Mesodermal cell (in vitro differentiated cells): ENCODE results near the gene PPP1R10. TPM values are rescaled to one million over a fixed set of nuclear protein-coding genes. Genes with fewer than 3 reads are reported as not detected.
"Not testable (repeated sequence)": the region's sequence is repeated elsewhere in the genome, so short reads cannot be mapped to it uniquely, and the experiment has no call there.

ENCODE experiments used
- H3K27ac ChIP-seq: 2 replicates; pipeline ENCODE4 v1.7.0; 2013; ENCODE audit warnings: mild to moderate bottlenecking, low read depth, low read length, moderate library complexity; ENCODE audit not compliant: severe bottlenecking
- H3K36me3 ChIP-seq: 2 replicates; pipeline ENCODE4 v1.7.1; 2013; ENCODE audit warnings: mild to moderate bottlenecking, low read length, moderate library complexity; ENCODE audit not compliant: control insufficient read depth, insufficient read depth
- H3K4me1 ChIP-seq: one replicate; pipeline ENCODE4 v1.7.1; 2013; ENCODE audit warnings: mild to moderate bottlenecking, low read length; ENCODE audit not compliant: insufficient read depth, control insufficient read depth, poor library complexity, severe bottlenecking
- H3K4me3 ChIP-seq: 2 replicates; pipeline ENCODE4 v1.7.0; 2013; ENCODE audit warnings: low read length, control low read depth, mild to moderate bottlenecking; ENCODE audit not compliant: insufficient read depth, poor library complexity, severe bottlenecking; ENCODE audit errors: extremely low read depth
- H3K9me3 ChIP-seq: 2 replicates; pipeline ENCODE4 v1.7.1; 2013; ENCODE audit warnings: mild to moderate bottlenecking, low read length, moderate library complexity; ENCODE audit not compliant: control insufficient read depth
- WGBS, 2 experiments: methylation state at CpG; one replicate each; pipeline ENCODE4 v1.1.5; 2013; ENCODE audit warnings: missing lambda C conversion rate in 2 of 2; ENCODE audit not compliant: insufficient coverage in 2 of 2; 5-methylcytosine and 5-hydroxymethylcytosine counted together
- polyA plus RNA-seq, 2 experiments: library from polyadenylated mRNA; stranded (reverse); fragments of 50-300 nt; gene quantifications; one replicate each; pipeline ENCODE4 v1.2.3, GENCODE V29; 2013

The PPP1R10 gene
- polyA plus RNA-seq (2013, experiment 1 of 2) = 45.0 TPM
- 36.8 TPM for polyA plus RNA-seq (2013, experiment 2 of 2)

DNA sequence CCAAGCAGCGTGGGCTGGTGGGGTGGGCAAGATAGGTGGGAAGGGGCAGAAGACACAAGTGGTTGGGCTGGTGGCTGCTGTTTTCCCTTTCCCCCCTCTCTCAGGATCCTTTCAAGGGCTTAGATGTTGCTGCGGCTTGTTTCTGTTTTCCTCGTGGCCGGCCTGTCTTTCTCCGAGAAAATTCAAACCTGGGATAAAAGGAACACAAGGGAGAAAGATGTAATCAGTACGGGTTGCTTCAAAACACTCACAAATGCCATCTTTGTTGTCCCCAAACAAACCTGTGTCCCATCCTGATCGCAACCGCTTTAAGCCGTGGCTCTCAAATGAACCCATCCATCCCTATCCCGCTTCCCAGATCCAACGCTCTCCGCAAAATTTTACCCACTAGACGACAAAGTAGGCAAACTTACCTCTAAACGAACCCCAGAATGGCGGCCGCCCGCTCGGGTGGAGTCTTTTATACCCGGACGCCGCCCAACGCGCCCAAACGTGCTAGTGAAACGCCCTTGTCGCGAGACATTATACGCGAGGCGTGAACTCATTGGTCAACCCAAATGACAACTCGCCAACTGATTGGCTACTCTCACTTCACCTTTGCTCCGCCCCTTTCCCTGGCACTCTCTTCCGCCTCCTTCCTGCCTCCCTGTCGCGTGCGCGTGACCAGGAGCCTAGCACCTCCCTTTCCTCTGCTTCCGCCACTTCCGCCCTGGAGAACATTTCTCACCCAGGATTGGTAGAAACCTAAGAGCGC, at the start of gene PPP1R10:
TSS of gene PPP1R10 (minus strand) at position 433 of the 754 bp plus-strand sequence. CDS start 7,299 bp downstream, outside the sequence.
- Histone ChIP-seq H3K27ac (peak within 1 kb of the TSS; percentile 99), H3K4me1 (peaks cover 18% of the 10 kb centered on the region), H3K36me3 (peaks cover 56% of the 10 kb centered on the region), H3K9me3 (no peaks in the 10 kb centered on the region), H3K4me3 (peak within 1 kb of the TSS; percentile 84)
- WGBS, 2 experiments = 0 to 1% methylated on average over 29 to 35 of the region's 40 CpGs

GRCh38 chr6:30666300-30666699, 49.3 kb upstream of the PPP1R10 start:
- H3K4me1 ChIP-seq, H3K27ac ChIP-seq, H3K9me3 ChIP-seq, H3K4me3 ChIP-seq: not testable (repeated sequence)
- peaks cover 85% of the 10 kb centered on the region for H3K36me3 ChIP-seq
- 89 to 92% methylated on average over 1 to 2 of the region's 2 CpGs for WGBS, 2 experiments

GRCh38 chr6:30664994-30665767, 48.1 kb upstream of the PPP1R10 start:
- Histone ChIP-seq H3K4me1 (no peaks in the 10 kb centered on the region), H3K27ac (no peak overlapping the region), H3K9me3 (no peaks in the 10 kb centered on the region), H3K4me3 (no peak overlapping the region), H3K36me3 (peaks cover 84% of the 10 kb centered on the region)
- 92 to 93% methylated on average over 18 to 32 of the region's 34 CpGs for WGBS, 2 experiments

- not testable (repeated sequence) for H3K4me3 ChIP-seq, H3K27ac ChIP-seq, H3K4me1 ChIP-seq, H3K9me3 ChIP-seq
- H3K36me3 ChIP-seq = peaks cover 83% of the 10 kb centered on the region
- 76 to 93% methylated on average over 3 to 4 of the region's 5 CpGs for WGBS, 2 experiments
These were observed 40.9 kb upstream of the PPP1R10 start for GRCh38 chr6:30657922-30658321.

GRCh38 chr6:30657454-30657853, 40.4 kb upstream of the PPP1R10 start:
- H3K36me3 ChIP-seq = peaks cover 83% of the 10 kb centered on the region

DNA sequence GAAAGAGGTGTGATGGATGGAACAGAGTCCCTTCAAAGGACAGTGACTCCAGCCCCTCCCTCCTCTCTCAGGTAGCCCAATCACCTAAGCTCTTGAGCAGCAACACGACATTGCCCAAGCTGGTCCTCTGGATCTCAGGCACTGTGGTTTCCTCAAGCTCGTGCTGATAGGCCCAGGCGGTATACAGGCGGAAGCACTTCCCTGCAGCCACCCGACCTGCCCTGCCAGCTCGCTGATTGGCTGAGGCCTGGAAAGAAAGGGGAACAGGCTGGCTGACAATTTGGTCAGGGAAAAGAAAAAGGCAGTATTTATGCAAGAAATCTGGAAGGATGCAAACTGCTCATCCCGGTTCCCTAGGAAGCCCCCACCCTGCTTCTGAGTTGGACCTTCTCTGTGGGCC, 39.5 kb upstream of the PPP1R10 start:
- WGBS, 2 experiments = 96 to 100% methylated on average over 6 to 7 of the region's 7 CpGs
- H3K36me3 ChIP-seq = peaks cover 83% of the 10 kb centered on the region
- no peaks in the 10 kb centered on the region for H3K9me3 ChIP-seq

More at GRCh38 chr6:30657454-30657853, 40.4 kb upstream of the PPP1R10 start:
- no peaks in the 10 kb centered on the region for H3K9me3 ChIP-seq
- no peak overlapping the region for H3K27ac ChIP-seq
- H3K4me1 ChIP-seq = no peaks in the 10 kb centered on the region
- H3K4me3 ChIP-seq = no peak overlapping the region

GRCh38 chr6:30655743-30656094, 38.7 kb upstream of the PPP1R10 start:
- H3K9me3 ChIP-seq = no peaks in the 10 kb centered on the region
- H3K36me3 ChIP-seq = peaks cover 91% of the 10 kb centered on the region
- WGBS, 2 experiments = 100% methylated on average over 2 to 3 of the region's 3 CpGs
- no peak overlapping the region for H3K4me3 ChIP-seq
- H3K27ac ChIP-seq = no peak overlapping the region
- no peaks in the 10 kb centered on the region for H3K4me1 ChIP-seq

More for the DNA sequence above, 39.5 kb upstream of the PPP1R10 start:
- no peaks in the 10 kb centered on the region for H3K4me1 ChIP-seq
- no peak overlapping the region for H3K27ac ChIP-seq
- H3K4me3 ChIP-seq = no peak overlapping the region

DNA sequence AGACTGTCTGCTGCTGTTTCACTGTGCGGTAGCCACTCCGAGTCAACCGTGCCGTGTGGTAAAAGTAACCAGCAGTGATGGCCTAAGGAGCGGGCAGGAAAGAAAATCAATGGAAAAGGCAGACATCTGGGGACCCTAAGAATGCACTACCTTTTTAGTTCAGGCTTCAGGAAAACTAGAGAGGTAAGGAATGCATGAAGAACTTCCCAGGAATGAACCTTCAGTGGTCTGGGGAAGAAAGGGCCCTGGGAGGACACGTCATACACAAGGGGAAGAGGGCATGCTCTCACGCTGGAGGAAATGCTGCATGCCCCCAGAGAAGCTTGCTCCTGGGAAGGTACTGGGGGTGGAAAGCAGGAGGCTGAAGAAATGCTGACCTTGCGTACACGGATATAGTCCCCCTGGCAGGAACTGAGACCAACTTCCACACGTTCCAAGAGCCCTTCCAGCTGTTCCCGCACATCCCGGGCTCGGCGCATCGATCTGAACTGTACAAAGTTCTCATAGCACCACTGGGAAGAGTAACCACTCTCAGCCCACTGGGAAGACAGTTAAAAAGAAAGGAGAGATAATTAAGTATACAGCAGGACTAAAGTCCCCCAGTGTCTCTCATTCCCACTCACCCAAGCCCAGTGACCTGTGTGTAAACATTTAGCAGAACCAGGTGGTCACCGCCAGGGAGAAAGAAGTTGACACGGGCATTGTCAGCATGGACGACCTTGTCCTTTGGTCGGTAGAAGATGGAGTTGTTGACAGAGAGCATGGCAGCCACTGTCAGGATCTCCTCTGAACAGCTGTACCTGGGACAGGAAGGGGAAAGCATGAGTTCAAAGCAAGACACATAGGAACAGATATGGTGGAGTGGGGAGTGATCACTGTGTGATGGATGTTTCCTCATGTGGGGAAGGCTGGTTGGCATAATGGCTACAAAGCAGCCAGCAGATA, 38.0 kb upstream of the PPP1R10 start:
- Histone ChIP-seq H3K4me3 (no peak overlapping the region), H3K27ac (no peak overlapping the region), H3K4me1 (no peaks in the 10 kb centered on the region), H3K36me3 (peaks cover 87% of the 10 kb centered on the region), H3K9me3 (no peaks in the 10 kb centered on the region)
- WGBS, 2 experiments = 93 to 95% methylated on average over 17 to 18 of the region's 19 CpGs

GRCh38 chr6:30651143-30651542, 34.1 kb upstream of the PPP1R10 start:
- Histone ChIP-seq H3K9me3 (no peaks in the 10 kb centered on the region), H3K36me3 (peaks cover 56% of the 10 kb centered on the region), H3K4me3 (no peak overlapping the region), H3K4me1 (no peaks in the 10 kb centered on the region), H3K27ac (no peak overlapping the region)
- 92 to 96% methylated on average over 10 to 11 of the region's 12 CpGs for WGBS, 2 experiments
